Activated T-helper 1 cell treated with anti-CD3 and anti-CD28 coated beads, Interleukin-12 subunit alpha, Interleukin-12 subunit beta, Interleukin-2, Interleukin-4 antibody, amounts not matched to agents 30 ng/mL and 10 ng/mL and 1 ng/mL, durations not matched to agents 14 hours and 24 hours and 36 hours (primary cell): ENCODE data around the gene RNF222. TPM values are rescaled to one million over a fixed set of nuclear protein-coding genes. Genes with fewer than 3 reads are reported as not detected.
"Not testable (repeated sequence)": the region's sequence is repeated elsewhere in the genome, so short reads cannot be mapped to it uniquely, and the experiment has no call there.

Experiments used
- DNase-seq: peaks from one replicate; pipeline ENCODE4 v3.0.0; 2021; ENCODE audit warnings: low spot score
- H3K27ac Mint-ChIP-seq: one replicate; pipeline ENCODE4 v1.8.0; 2021; ENCODE audit warnings: mild to moderate bottlenecking, mixed read lengths
- H3K27me3 Mint-ChIP-seq: one replicate; pipeline ENCODE4 v1.8.0; 2022; ENCODE audit warnings: mild to moderate bottlenecking, moderate library complexity, mixed read lengths; ENCODE audit not compliant: insufficient read depth
- H3K36me3 Mint-ChIP-seq: one replicate; pipeline ENCODE4 v1.8.0; 2021; ENCODE audit warnings: low read depth, mixed read lengths
- H3K4me1 Mint-ChIP-seq: one replicate; pipeline ENCODE4 v1.8.0; 2021; ENCODE audit warnings: low read depth, mixed read lengths
- H3K4me3 Mint-ChIP-seq: one replicate; pipeline ENCODE4 v1.8.0; 2021; ENCODE audit warnings: mild to moderate bottlenecking, moderate library complexity, mixed read lengths
- H3K9me3 Mint-ChIP-seq: one replicate; pipeline ENCODE4 v1.8.0; 2021; ENCODE audit warnings: mixed read lengths
- intact Hi-C: fragments of 100-400 bp; cut with micrococcal nuclease; formaldehyde crosslinking; loops from one replicate; pipeline ENCODE4 v1.15.1; 2024
- total RNA-seq: library from RNA; stranded (reverse); gene quantifications from 2 replicates; pipeline ENCODE4 v1.2.3, GENCODE V29; 2022

Gene RNF222
- total RNA-seq, 1 donor from 2014 or later: not detected

- Mint-ChIP-seq H3K36me3 (no peaks in the 10 kb centered on the region), H3K27ac (no peak overlapping the region), H3K27me3 (peaks cover 10% of the 10 kb centered on the region), H3K4me3 (no peak overlapping the region), H3K9me3 (no peaks in the 10 kb centered on the region), H3K4me1 (peaks cover 11% of the 10 kb centered on the region)
- intact Hi-C loops: no loop called here
- no peak for DNase-seq
Observed at GRCh38 chr17:8406174-8406573, 8.5 kb upstream of the RNF222 start.

GRCh38 chr17:8405499-8406016, 7.9 kb upstream of the RNF222 start:
- intact Hi-C loops: no loop called here
- Mint-ChIP-seq H3K4me1 (peaks cover 7% of the 10 kb centered on the region), H3K27ac (no peak overlapping the region), H3K9me3 (no peaks in the 10 kb centered on the region), H3K27me3 (peaks cover 13% of the 10 kb centered on the region), H3K36me3 (no peaks in the 10 kb centered on the region), H3K4me3 (no peak overlapping the region)
- no peak for DNase-seq

GRCh38 chr17:8402921-8403536, 5.4 kb upstream of the RNF222 start:
- no peak for DNase-seq
- Mint-ChIP-seq H3K27ac (no peak overlapping the region), H3K4me3 (no peak overlapping the region), H3K9me3 (no peaks in the 10 kb centered on the region), H3K27me3 (peaks cover 11% of the 10 kb centered on the region), H3K4me1 (no peaks in the 10 kb centered on the region), H3K36me3 (no peaks in the 10 kb centered on the region)
- intact Hi-C loops: no loop called here

- no peak overlapping the region for H3K4me3 Mint-ChIP-seq
- intact Hi-C loops: no loop called here
- no peaks in the 10 kb centered on the region for H3K9me3 Mint-ChIP-seq
- H3K4me1 Mint-ChIP-seq: no peaks in the 10 kb centered on the region
- DNase-seq: no peak
- H3K27ac Mint-ChIP-seq: no peak overlapping the region
- no peaks in the 10 kb centered on the region for H3K36me3 Mint-ChIP-seq
- peaks cover 18% of the 10 kb centered on the region for H3K27me3 Mint-ChIP-seq
Observed at GRCh38 chr17:8401107-8401506, 3.5 kb upstream of the RNF222 start.

GRCh38 chr17:8398980-8399379, 1.4 kb upstream of the RNF222 start:
- H3K27me3 Mint-ChIP-seq: peaks cover 21% of the 10 kb centered on the region
- H3K4me1 Mint-ChIP-seq: peaks cover 1% of the 10 kb centered on the region
- H3K27ac Mint-ChIP-seq: no peak overlapping the region
- no peak for DNase-seq
- no peaks in the 10 kb centered on the region for H3K9me3 Mint-ChIP-seq
- intact Hi-C loops: no loop called here
- no peak overlapping the region for H3K4me3 Mint-ChIP-seq
- H3K36me3 Mint-ChIP-seq: no peaks in the 10 kb centered on the region

- H3K4me1 Mint-ChIP-seq, intact Hi-C loops, H3K4me3 Mint-ChIP-seq, DNase-seq, H3K27ac Mint-ChIP-seq, H3K36me3 Mint-ChIP-seq, H3K9me3 Mint-ChIP-seq: not testable (repeated sequence)
- peaks cover 17% of the 10 kb centered on the region for H3K27me3 Mint-ChIP-seq
Observed at GRCh38 chr17:8394497-8394896, 3.1 kb downstream of the RNF222 start.

- Mint-ChIP-seq H3K4me3 (no peak overlapping the region), H3K4me1 (peaks cover 10% of the 10 kb centered on the region), H3K9me3 (no peaks in the 10 kb centered on the region), H3K36me3 (no peaks in the 10 kb centered on the region), H3K27me3 (peaks cover 17% of the 10 kb centered on the region), H3K27ac (peak overlapping the region; percentile 44)
- no peak for DNase-seq
- intact Hi-C loops: no loop called here
Observed at GRCh38 chr17:8393470-8394231, 4.0 kb downstream of the RNF222 start.

- Mint-ChIP-seq H3K27ac (no peak overlapping the region), H3K4me1 (peaks cover 10% of the 10 kb centered on the region), H3K9me3 (no peaks in the 10 kb centered on the region), H3K27me3 (peaks cover 14% of the 10 kb centered on the region), H3K36me3 (no peaks in the 10 kb centered on the region), H3K4me3 (no peak overlapping the region)
- no peak for DNase-seq
- intact Hi-C loops: no loop called here
Observed at GRCh38 chr17:8392674-8393469, 4.8 kb downstream of the RNF222 start.

- H3K36me3 Mint-ChIP-seq: no peaks in the 10 kb centered on the region
- no peak overlapping the region for H3K4me3 Mint-ChIP-seq
- H3K4me1 Mint-ChIP-seq: peaks cover 10% of the 10 kb centered on the region
- no peak for DNase-seq
- H3K27ac Mint-ChIP-seq: no peak overlapping the region
- intact Hi-C loops: no loop called here
- peaks cover 10% of the 10 kb centered on the region for H3K27me3 Mint-ChIP-seq
- H3K9me3 Mint-ChIP-seq: no peaks in the 10 kb centered on the region
Observed at GRCh38 chr17:8392274-8392673, 5.4 kb downstream of the RNF222 start.

- no peak for DNase-seq
- Mint-ChIP-seq H3K27ac (no peak overlapping the region), H3K9me3 (no peaks in the 10 kb centered on the region), H3K27me3 (peaks cover 7% of the 10 kb centered on the region), H3K4me3 (no peak overlapping the region), H3K36me3 (no peaks in the 10 kb centered on the region), H3K4me1 (peaks cover 10% of the 10 kb centered on the region)
- intact Hi-C loops: no loop called here
Observed at GRCh38 chr17:8391711-8392110, 5.9 kb downstream of the RNF222 start.

- Mint-ChIP-seq H3K27me3 (no peaks in the 10 kb centered on the region), H3K4me1 (peaks cover 14% of the 10 kb centered on the region), H3K27ac (no peak overlapping the region), H3K9me3 (no peaks in the 10 kb centered on the region), H3K4me3 (no peak overlapping the region), H3K36me3 (peaks cover under 1% of the 10 kb centered on the region)
- intact Hi-C loops: no loop called here
- DNase-seq: no peak
Observed at GRCh38 chr17:8387914-8388651, 9.5 kb downstream of the RNF222 start.

- peaks cover 12% of the 10 kb centered on the region for H3K36me3 Mint-ChIP-seq
- no peak overlapping the region for H3K4me3 Mint-ChIP-seq
- peaks cover 14% of the 10 kb centered on the region for H3K4me1 Mint-ChIP-seq
- no peaks in the 10 kb centered on the region for H3K27me3 Mint-ChIP-seq
- peak overlapping the region; percentile 10 for H3K27ac Mint-ChIP-seq
- DNase-seq: no peak
- intact Hi-C loops: no loop called here
- H3K9me3 Mint-ChIP-seq: no peaks in the 10 kb centered on the region
Observed at GRCh38 chr17:8386841-8387240, 10.8 kb downstream of the RNF222 start.
